Breast epithelium (tissue), 4 donors: ENCODE data around the gene TRPT1. TPM values are rescaled to one million over a fixed set of nuclear protein-coding genes. Genes with fewer than 3 reads are reported as not detected.

ENCODE experiments used
- DNase-seq, 2 donors: peaks; one replicate each; pipeline ENCODE4 v3.0.0-alpha.2; 2019; ENCODE audit warnings: low spot score in 2 of 2
- H3K27ac ChIP-seq, 2 donors: fragments of 200-600 bp; sonication (generic) in 1 of 2; one replicate each; pipeline ENCODE4 v1.5.1; 2016 to 2019; ENCODE audit warnings: mild to moderate bottlenecking in 1 of 2
- H3K27me3 ChIP-seq, 2 donors: fragments of 200-600 bp; sonication (generic) in 1 of 2; one replicate each; pipeline versions ENCODE4 v1.5.1 to v1.6.0; 2017 to 2019; ENCODE audit warnings: control low read depth in 1 of 2, mild to moderate bottlenecking in 1 of 2
- H3K36me3 ChIP-seq: fragments of 200-600 bp; one replicate; pipeline ENCODE4 v1.5.1; 2019
- H3K4me1 ChIP-seq, 2 donors: fragments of 200-600 bp; sonication (generic); one replicate each; pipeline ENCODE4 v1.5.1; 2016 to 2019; ENCODE audit warnings: control low read depth in 1 of 2
- H3K4me3 ChIP-seq, 3 donors: fragments of 200-600 bp; sonication (generic); 1 replicate in 2 of 3; 2 replicates in 1 of 3; pipeline ENCODE4 v1.5.1; 2016 to 2019; ENCODE audit warnings: mild to moderate bottlenecking in 3 of 3, moderate library complexity in 2 of 3
- H3K9me3 ChIP-seq, 2 donors: fragments of 200-600 bp; sonication (generic) in 1 of 2; one replicate each; pipeline ENCODE4 v1.5.1; 2016 to 2019; ENCODE audit warnings: control low read depth in 1 of 2
- CTCF ChIP-seq, 3 donors: fragments of 450-650 bp; IDR thresholded peaks; one replicate each; pipeline ENCODE4 v1.5.1; 2016 to 2017; ENCODE audit warnings: antibody characterized with exemption in 3 of 3, mild to moderate bottlenecking in 3 of 3, moderate library complexity in 3 of 3
- POLR2A ChIP-seq: fragments of 450-650 bp; IDR thresholded peaks from one replicate; pipeline ENCODE4 v1.6.1; 2016; ENCODE audit warnings: antibody characterized with exemption, mild to moderate bottlenecking, moderate library complexity
- POLR2AphosphoS5 ChIP-seq, 3 donors: sonication (generic); formaldehyde crosslinking; IDR thresholded peaks; one replicate each; pipeline ENCODE4 v1.6.1; 2017; ENCODE audit warnings: antibody characterized with exemption in 3 of 3
- intact Hi-C: fragments of 100-400 bp; cut with DNase I; formaldehyde crosslinking; loops from one replicate; pipeline ENCODE4 v1.15.1; 2023; ENCODE audit warnings: low total_unique reads
- total RNA-seq, 3 donors: library from RNA; depleted of rRNA; stranded (reverse); fragments of >200 nt; gene quantifications; one replicate each; pipeline ENCODE4 v1.1.0, GENCODE V29; 2016

Gene TRPT1
- total RNA-seq, 3 donors from 2014 or later, result 42.9 to 54.1 (median 51.1) TPM

- intact Hi-C loops, result no loop called here
- no peak for DNase-seq
- H3K36me3 ChIP-seq, result no peaks in the 10 kb centered on the region
- H3K27ac ChIP-seq, result no peak overlapping the region
- H3K9me3 ChIP-seq, result no peaks in the 10 kb centered on the region
- no peak overlapping the region for H3K4me3 ChIP-seq
- no peaks in the 10 kb centered on the region for H3K27me3 ChIP-seq
- H3K4me1 ChIP-seq, result no peaks in the 10 kb centered on the region
- TF ChIP-seq CTCF (IDR thresholded peaks at IDR 0.05), result no peak
- TF ChIP-seq POLR2A, result no peak
- TF ChIP-seq POLR2AphosphoS5 (IDR thresholded peaks at IDR 0.05), result no peak
These were observed 6.7 kb downstream of the TRPT1 start for GRCh38 chr11:64219354-64219684.

GRCh38 chr11:64218628-64219353 is 7.2 kb downstream of the TRPT1 start:
- H3K27me3 ChIP-seq, result no peaks in the 10 kb centered on the region
- H3K36me3 ChIP-seq, result no peaks in the 10 kb centered on the region

GRCh38 chr11:64216879-64217278 is 9.1 kb downstream of the TRPT1 start:
- no peaks in the 10 kb centered on the region for H3K36me3 ChIP-seq

More at GRCh38 chr11:64218628-64219353, 7.2 kb downstream of the TRPT1 start:
- Histone ChIP-seq H3K4me1 (no peaks in the 10 kb centered on the region), H3K27ac (no peak overlapping the region), H3K9me3 (no peaks in the 10 kb centered on the region), H3K4me3 (no peak overlapping the region)
- DNase-seq, result no peak
- TF ChIP-seq CTCF (IDR thresholded peaks at IDR 0.05) (no peak), POLR2A (no peak), POLR2AphosphoS5 (IDR thresholded peaks at IDR 0.05) (no peak)
- intact Hi-C loops, result no loop called here

GRCh38 chr11:64211181-64211872 is 14.7 kb downstream of the TRPT1 start:
- no peaks in the 10 kb centered on the region for H3K9me3 ChIP-seq
- no peak overlapping the region for H3K4me3 ChIP-seq
- H3K27ac ChIP-seq, result no peak overlapping the region
- H3K4me1 ChIP-seq, result no peaks in the 10 kb centered on the region
- no peaks in the 10 kb centered on the region for H3K27me3 ChIP-seq
- no peak for DNase-seq
- intact Hi-C loops, result no loop called here
- no peaks in the 10 kb centered on the region for H3K36me3 ChIP-seq
- no peak for TF ChIP-seq CTCF (IDR thresholded peaks at IDR 0.05)
- TF ChIP-seq POLR2AphosphoS5 (IDR thresholded peaks at IDR 0.05), result no peak
- no peak for TF ChIP-seq POLR2A

More at GRCh38 chr11:64216879-64217278, 9.1 kb downstream of the TRPT1 start:
- H3K9me3 ChIP-seq, result no peaks in the 10 kb centered on the region
- no peak for TF ChIP-seq POLR2AphosphoS5 (IDR thresholded peaks at IDR 0.05)
- TF ChIP-seq CTCF (IDR thresholded peaks at IDR 0.05), result no peak
- TF ChIP-seq POLR2A, result no peak
- no peaks in the 10 kb centered on the region for H3K27me3 ChIP-seq
- no peak overlapping the region for H3K27ac ChIP-seq
- no peaks in the 10 kb centered on the region for H3K4me1 ChIP-seq
- DNase-seq, result no peak
- H3K4me3 ChIP-seq, result no peak overlapping the region
- intact Hi-C loops, result no loop called here

- no peaks in the 10 kb centered on the region for H3K27me3 ChIP-seq
- no peak overlapping the region for H3K4me3 ChIP-seq
- no peaks in the 10 kb centered on the region for H3K9me3 ChIP-seq
- TF ChIP-seq POLR2AphosphoS5 (IDR thresholded peaks at IDR 0.05), result no peak
- TF ChIP-seq POLR2A, result no peak
- no peak for TF ChIP-seq CTCF (IDR thresholded peaks at IDR 0.05)
- H3K4me1 ChIP-seq, result no peaks in the 10 kb centered on the region
- DNase-seq, result no peak
- H3K27ac ChIP-seq, result no peak overlapping the region
- no peaks in the 10 kb centered on the region for H3K36me3 ChIP-seq
- intact Hi-C loops, result no loop called here
These were observed 15.5 kb downstream of the TRPT1 start for GRCh38 chr11:64210301-64211020.
